BE2C (cell line): Measurements from ENCODE around the gene NECTIN3.

Source experiments
- DNase-seq: peaks from one replicate; pipeline ENCODE4 v3.0.0-alpha.2; 2020
- H3K27me3 ChIP-seq: fragments of 250-450 bp; sonication (Bioruptor Pico); 2 replicates; pipeline ENCODE4 v1.5.1; 2020; ENCODE audit warnings: mild to moderate bottlenecking
- H3K36me3 ChIP-seq: fragments of 250-450 bp; sonication (Bioruptor Pico); 2 replicates; pipeline ENCODE4 v1.5.1; 2020; ENCODE audit warnings: mild to moderate bottlenecking
- H3K4me1 ChIP-seq: fragments of 250-450 bp; sonication (Bioruptor Pico); 2 replicates; pipeline ENCODE4 v1.5.1; 2020
- H3K4me3 ChIP-seq: 2 replicates; pipeline ENCODE4 v1.5.1; 2011; ENCODE audit warnings: low read depth, low read length
- H3K9me3 ChIP-seq: fragments of 250-450 bp; sonication (Bioruptor Pico); 2 replicates; pipeline ENCODE4 v1.5.1; 2020
- CTCF ChIP-seq: IDR thresholded peaks from 2 replicates; pipeline ENCODE4 v1.5.1; 2012; ENCODE audit warnings: mild to moderate bottlenecking, low read depth, low read length

NECTIN3 gene

GRCh38 chr3:111164621-111165020 is 93.0 kb downstream of the NECTIN3 start:
- no peaks in the 10 kb centered on the region for H3K4me1 ChIP-seq
- no peak overlapping the region for H3K4me3 ChIP-seq
- no peak for DNase-seq
- H3K36me3 ChIP-seq, result no peaks in the 10 kb centered on the region
- TF ChIP-seq CTCF, result no peak
- H3K27me3 ChIP-seq, result no peaks in the 10 kb centered on the region
- H3K9me3 ChIP-seq, result no peaks in the 10 kb centered on the region

GRCh38 chr3:111165411-111165810 is 93.8 kb downstream of the NECTIN3 start:
- Histone ChIP-seq H3K4me3 (no peak overlapping the region), H3K9me3 (no peaks in the 10 kb centered on the region), H3K27me3 (no peaks in the 10 kb centered on the region), H3K36me3 (no peaks in the 10 kb centered on the region), H3K4me1 (no peaks in the 10 kb centered on the region)
- no peak for DNase-seq
- no peak for TF ChIP-seq CTCF

GRCh38 chr3:111173328-111173900 is 101.8 kb downstream of the NECTIN3 start:
- Histone ChIP-seq H3K27me3 (no peaks in the 10 kb centered on the region), H3K4me3 (no peak overlapping the region), H3K36me3 (no peaks in the 10 kb centered on the region), H3K4me1 (no peaks in the 10 kb centered on the region), H3K9me3 (no peaks in the 10 kb centered on the region)
- no peak for DNase-seq
- no peak for TF ChIP-seq CTCF

- Histone ChIP-seq H3K27me3 (no peaks in the 10 kb centered on the region), H3K4me3 (no peak overlapping the region), H3K4me1 (no peaks in the 10 kb centered on the region), H3K36me3 (no peaks in the 10 kb centered on the region), H3K9me3 (no peaks in the 10 kb centered on the region)
- no peak for TF ChIP-seq CTCF
- no peak for DNase-seq
These were observed 102.3 kb downstream of the NECTIN3 start for GRCh38 chr3:111173906-111174305.

- Histone ChIP-seq H3K27me3 (no peaks in the 10 kb centered on the region), H3K4me3 (no peak overlapping the region), H3K36me3 (no peaks in the 10 kb centered on the region), H3K9me3 (no peaks in the 10 kb centered on the region), H3K4me1 (no peaks in the 10 kb centered on the region)
- DNase-seq, result no peak
- TF ChIP-seq CTCF, result no peak
These were observed 118.9 kb downstream of the NECTIN3 start for GRCh38 chr3:111190518-111190917.

- no peak overlapping the region for H3K4me3 ChIP-seq
- TF ChIP-seq CTCF, result no peak
- no peaks in the 10 kb centered on the region for H3K4me1 ChIP-seq
- no peaks in the 10 kb centered on the region for H3K27me3 ChIP-seq
- H3K9me3 ChIP-seq, result no peaks in the 10 kb centered on the region
- DNase-seq, result no peak
- no peaks in the 10 kb centered on the region for H3K36me3 ChIP-seq
These were observed 121.9 kb downstream of the NECTIN3 start for GRCh38 chr3:111193472-111193871.
